HepG2 (cell line): ENCODE measurements around the gene MYO1E. TPM values are rescaled to one million over a fixed set of nuclear protein-coding genes. Genes with fewer than 3 reads are reported as not detected.

ENCODE experiments used
- CBX2 ChIP-seq, 2 experiments: fragments of 200-600 bp in 1 of 2; sonication (generic); formaldehyde crosslinking in 1 of 2; IDR thresholded peaks; 2 replicates each; pipeline versions ENCODE4 v1.7.0 to v1.8.1; 2018 to 2022; ENCODE audit warnings: low read depth in 2 of 2, low read length in 1 of 2, mild to moderate bottlenecking in 1 of 2, missing genetic modification reagents in 1 of 2
- CSRNP2 ChIP-seq: sonication (generic); formaldehyde crosslinking; conservative IDR thresholded peaks from 2 replicates; pipeline ENCODE4 v1.8.0; 2022; ENCODE audit warnings: low read depth, missing genetic modification reagents
- ERF ChIP-seq: IDR thresholded peaks from 2 replicates; pipeline ENCODE4 v1.6.1; 2018; ENCODE audit warnings: missing biosample characterization, missing genetic modification reagents
- HNF4G ChIP-seq, 2 experiments: sonication (generic) in 1 of 2; formaldehyde crosslinking in 1 of 2; IDR thresholded peaks; 2 replicates each; pipeline versions ENCODE4 v1.4.0 to v1.6.1; 2011 to 2020; ENCODE audit warnings: borderline replicate concordance in 2 of 2, low read depth in 2 of 2, mild to moderate bottlenecking in 2 of 2, low read length in 1 of 2, missing genetic modification reagents in 1 of 2, moderate library complexity in 1 of 2
- MIER2 ChIP-seq: IDR thresholded peaks from 2 replicates; pipeline ENCODE4 v1.6.1; 2016; ENCODE audit warnings: missing biosample characterization, missing genetic modification reagents
- NR0B2 ChIP-seq: sonication (generic); formaldehyde crosslinking; IDR thresholded peaks from 2 replicates; pipeline ENCODE4 v1.4.0; 2020; ENCODE audit warnings: mild to moderate bottlenecking, missing genetic modification reagents
- NR1H2 ChIP-seq: sonication (generic); formaldehyde crosslinking; IDR thresholded peaks from 2 replicates; pipeline ENCODE4 v1.8.1; 2022; ENCODE audit warnings: low read depth, missing genetic modification reagents, borderline replicate concordance
- SRSF4 ChIP-seq: fragments of 200-400 bp; formaldehyde crosslinking; IDR thresholded peaks from one replicate; pipeline ENCODE4 v1.6.1; 2018; ENCODE audit warnings: mild to moderate bottlenecking, low read depth, low read length, moderate library complexity; ENCODE audit not compliant: poor library complexity, severe bottlenecking
- ZBTB21 ChIP-seq: sonication (generic); formaldehyde crosslinking; IDR thresholded peaks from 2 replicates; pipeline ENCODE4 v1.4.0; 2020; ENCODE audit warnings: missing genetic modification reagents
- ZBTB26 ChIP-seq: IDR thresholded peaks from 2 replicates; pipeline ENCODE4 v1.6.1; 2016; ENCODE audit warnings: missing compliant biosample characterization, missing genetic modification reagents, borderline replicate concordance
- ZFP41 ChIP-seq: sonication (generic); formaldehyde crosslinking; IDR thresholded peaks from 2 replicates; pipeline ENCODE4 v1.4.0; 2020; ENCODE audit warnings: mild to moderate bottlenecking, missing genetic modification reagents, borderline replicate concordance
- ZNF205 ChIP-seq: IDR thresholded peaks from 2 replicates; pipeline ENCODE4 v1.6.1; 2018; ENCODE audit warnings: missing biosample characterization, missing genetic modification reagents
- ZNF605 ChIP-seq: sonication (generic); formaldehyde crosslinking; IDR thresholded peaks from 2 replicates; pipeline ENCODE4 v1.8.0; 2022; ENCODE audit warnings: mild to moderate bottlenecking, missing genetic modification reagents
- ZUFSP ChIP-seq: sonication (generic); formaldehyde crosslinking; IDR thresholded peaks from 2 replicates; pipeline ENCODE4 v1.9.0; 2021; ENCODE audit warnings: missing genetic modification reagents, mild to moderate bottlenecking, borderline replicate concordance
- ZZZ3 ChIP-seq: sonication (generic); formaldehyde crosslinking; IDR thresholded peaks from 2 replicates; pipeline ENCODE4 v1.4.0; 2020; ENCODE audit warnings: missing genetic modification reagents, mild to moderate bottlenecking, borderline replicate concordance
- polyA plus RNA-seq, 8 experiments: library from polyadenylated mRNA; depleted of rRNA in 3 of 8; stranded (reverse) in 7 of 8; unstranded in 1 of 8; fragments of >200 nt; fragmentation: Illumina TruSeq in 4 of 8; extraction: Trizol in 4 of 8; gene quantifications; 2 replicates each; pipeline versions ENCODE4 v1.2.1 to v1.2.3, GENCODE V29; 2011 to 2016; ENCODE audit warnings: low read depth in 4 of 8, missing spikeins in 1 of 8, mixed read lengths in 1 of 8; ENCODE audit not compliant: insufficient read depth in 1 of 8
- total RNA-seq, 5 experiments: library from RNA; depleted of rRNA; stranded (reverse); fragments of >200 nt; fragmentation: Illumina TruSeq; extraction: Trizol; gene quantifications; 2 replicates each; pipeline ENCODE4 v1.2.3, GENCODE V29; 2016; ENCODE audit warnings: low read depth in 1 of 5
- TF ChIP-seq, protein P1 (sequence below): sonication (generic); formaldehyde crosslinking; IDR thresholded peaks from 2 replicates; pipeline ENCODE4 v1.5.0; 2020; ENCODE audit warnings: mild to moderate bottlenecking, missing genetic modification reagents
- TF ChIP-seq, protein P2 (sequence below): sonication (generic); formaldehyde crosslinking; IDR thresholded peaks from 2 replicates; pipeline ENCODE4 v1.5.0; 2020; ENCODE audit warnings: missing genetic modification reagents

Gene MYO1E
- total and polyA plus RNA-seq, 2 of the 13 experiments (the other 11 are each of a cell fraction or from before 2014, with no cell fraction given) = 15.7 to 25.1 TPM

DNA sequence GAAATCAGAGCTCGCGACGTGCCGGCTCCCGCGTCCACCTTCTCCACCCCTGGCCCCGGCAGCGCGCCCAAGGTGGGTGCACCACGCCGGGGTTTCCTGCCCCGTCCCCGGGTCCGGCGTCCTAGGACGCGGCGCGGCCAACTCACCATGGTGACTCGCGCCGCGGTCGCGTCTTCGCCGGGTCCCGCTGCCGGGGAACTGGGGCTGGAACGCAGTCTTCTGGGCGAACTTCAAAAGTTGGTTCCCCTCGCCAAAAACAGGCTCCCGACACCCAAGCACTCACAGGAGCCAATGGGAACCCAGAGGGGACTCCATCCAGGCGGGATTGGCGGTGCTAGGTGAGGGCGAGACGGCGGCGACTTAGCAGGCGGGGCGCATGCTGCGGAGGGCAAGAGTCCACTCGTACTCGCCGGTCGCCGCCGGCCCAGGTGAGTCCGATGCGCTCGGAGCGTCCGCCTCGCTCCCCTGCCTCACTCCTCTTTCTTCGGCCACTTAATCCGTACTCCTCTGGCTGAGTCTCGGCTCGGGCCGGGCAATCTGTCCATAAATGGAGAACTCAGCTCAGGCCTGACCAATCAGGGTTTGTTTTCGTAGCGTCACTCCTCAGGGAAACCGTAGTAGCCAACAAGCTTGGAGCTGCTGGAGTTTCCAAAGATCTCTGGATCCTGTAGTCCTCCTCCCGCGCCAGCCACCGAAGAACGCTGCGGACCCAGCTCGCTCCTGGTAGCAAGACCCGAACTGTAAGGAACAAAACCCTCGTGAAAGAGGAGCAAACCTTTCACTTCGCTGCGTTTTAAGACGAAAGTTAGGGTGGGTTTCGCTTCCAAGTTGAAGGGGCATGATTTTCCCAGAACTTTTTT, at the start of gene MYO1E (continued):
- TF ChIP-seq ZUFSP (CRISPR knock-in tag) (no peak), CSRNP2 (no peak), ZNF205 (CRISPR knock-in tag) (no peak), CBX2 (IDR thresholded peaks at IDR 0.05; ENCODE audit: low read depth, low read length) (no peak), CBX2 (CRISPR knock-in tag; IDR thresholded peaks at IDR 0.05; ENCODE audit: low read depth) (peak; percentile 87; the same call in 1 of the 2 replicates), ZZZ3 (CRISPR knock-in tag) (no peak), ZBTB21 (CRISPR knock-in tag) (no peak), ZBTB26 (CRISPR knock-in tag) (0 out of 2 replicates have a peak, but pooled peaks have one; percentile 19), SRSF4 (no peak), ZFP41 (CRISPR knock-in tag) (0 out of 2 replicates have a peak, but pooled peaks have one; percentile 45), NR1H2 (no peak), ERF (CRISPR knock-in tag) (peak; percentile 84), NR0B2 (CRISPR knock-in tag) (no peak; the same call in 1 of the 2 replicates), ZNF605 (peak; percentile 83), HNF4G (IDR thresholded peaks at IDR 0.05; ENCODE audit: borderline replicate concordance, low read depth, low read length) (peak; percentile 40; the same call in 1 of the 2 replicates), HNF4G (CRISPR knock-in tag; IDR thresholded peaks at IDR 0.05; ENCODE audit: borderline replicate concordance, low read depth) (peak; percentile 55; the same call in 1 of the 2 replicates), MIER2 (CRISPR knock-in tag) (no peak)
- TF ChIP-seq, protein P1, sequence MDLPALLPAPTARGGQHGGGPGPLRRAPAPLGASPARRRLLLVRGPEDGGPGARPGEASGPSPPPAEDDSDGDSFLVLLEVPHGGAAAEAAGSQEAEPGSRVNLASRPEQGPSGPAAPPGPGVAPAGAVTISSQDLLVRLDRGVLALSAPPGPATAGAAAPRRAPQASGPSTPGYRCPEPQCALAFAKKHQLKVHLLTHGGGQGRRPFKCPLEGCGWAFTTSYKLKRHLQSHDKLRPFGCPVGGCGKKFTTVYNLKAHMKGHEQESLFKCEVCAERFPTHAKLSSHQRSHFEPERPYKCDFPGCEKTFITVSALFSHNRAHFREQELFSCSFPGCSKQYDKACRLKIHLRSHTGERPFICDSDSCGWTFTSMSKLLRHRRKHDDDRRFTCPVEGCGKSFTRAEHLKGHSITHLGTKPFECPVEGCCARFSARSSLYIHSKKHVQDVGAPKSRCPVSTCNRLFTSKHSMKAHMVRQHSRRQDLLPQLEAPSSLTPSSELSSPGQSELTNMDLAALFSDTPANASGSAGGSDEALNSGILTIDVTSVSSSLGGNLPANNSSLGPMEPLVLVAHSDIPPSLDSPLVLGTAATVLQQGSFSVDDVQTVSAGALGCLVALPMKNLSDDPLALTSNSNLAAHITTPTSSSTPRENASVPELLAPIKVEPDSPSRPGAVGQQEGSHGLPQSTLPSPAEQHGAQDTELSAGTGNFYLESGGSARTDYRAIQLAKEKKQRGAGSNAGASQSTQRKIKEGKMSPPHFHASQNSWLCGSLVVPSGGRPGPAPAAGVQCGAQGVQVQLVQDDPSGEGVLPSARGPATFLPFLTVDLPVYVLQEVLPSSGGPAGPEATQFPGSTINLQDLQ (CRISPR knock-in tag) = no peak; the same call in 1 of the 2 replicates
- TF ChIP-seq, protein P2, sequence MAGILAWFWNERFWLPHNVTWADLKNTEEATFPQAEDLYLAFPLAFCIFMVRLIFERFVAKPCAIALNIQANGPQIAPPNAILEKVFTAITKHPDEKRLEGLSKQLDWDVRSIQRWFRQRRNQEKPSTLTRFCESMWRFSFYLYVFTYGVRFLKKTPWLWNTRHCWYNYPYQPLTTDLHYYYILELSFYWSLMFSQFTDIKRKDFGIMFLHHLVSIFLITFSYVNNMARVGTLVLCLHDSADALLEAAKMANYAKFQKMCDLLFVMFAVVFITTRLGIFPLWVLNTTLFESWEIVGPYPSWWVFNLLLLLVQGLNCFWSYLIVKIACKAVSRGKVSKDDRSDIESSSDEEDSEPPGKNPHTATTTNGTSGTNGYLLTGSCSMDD (CRISPR knock-in tag) = no peak
